GM18907 (cell line): ENCODE results near the gene PTPMT1.
A peak's percentile ranks its signal among the peaks of the same experiment; 100 is the strongest.
"Not testable (repeated sequence)": the region's sequence is repeated elsewhere in the genome, so short reads cannot be mapped to it uniquely, and the experiment has no call there.

Experiments
- ATAC-seq: cut with Tn5 transposase; IDR thresholded peaks from one replicate; pipeline ENCODE4 v1.9.1; 2021; ENCODE audit warnings: mild to moderate bottlenecking, moderate library complexity; ENCODE audit not compliant: unreplicated experiment

PTPMT1 gene, protein sequence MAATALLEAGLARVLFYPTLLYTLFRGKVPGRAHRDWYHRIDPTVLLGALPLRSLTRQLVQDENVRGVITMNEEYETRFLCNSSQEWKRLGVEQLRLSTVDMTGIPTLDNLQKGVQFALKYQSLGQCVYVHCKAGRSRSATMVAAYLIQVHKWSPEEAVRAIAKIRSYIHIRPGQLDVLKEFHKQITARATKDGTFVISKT

GRCh38 chr11:47565340-47566148, at the start of gene PTPMT1:
TSS of gene PTPMT1 (plus strand) at chr11:47565599. CDS start at chr11:47565623, 24 bp downstream.
- ATAC-seq, result peak; percentile 90

GRCh38 chr11:47516155-47516554, 49.2 kb upstream of the PTPMT1 start:
- ATAC-seq, result no peak

GRCh38 chr11:47516984-47517853, 48.2 kb upstream of the PTPMT1 start:
- no peak for ATAC-seq

- ATAC-seq, result no peak
These were observed 47.0 kb upstream of the PTPMT1 start for GRCh38 chr11:47518212-47518964.

- ATAC-seq, result peak; percentile 61
These were observed 41.7 kb upstream of the PTPMT1 start for GRCh38 chr11:47523490-47524225.

DNA sequence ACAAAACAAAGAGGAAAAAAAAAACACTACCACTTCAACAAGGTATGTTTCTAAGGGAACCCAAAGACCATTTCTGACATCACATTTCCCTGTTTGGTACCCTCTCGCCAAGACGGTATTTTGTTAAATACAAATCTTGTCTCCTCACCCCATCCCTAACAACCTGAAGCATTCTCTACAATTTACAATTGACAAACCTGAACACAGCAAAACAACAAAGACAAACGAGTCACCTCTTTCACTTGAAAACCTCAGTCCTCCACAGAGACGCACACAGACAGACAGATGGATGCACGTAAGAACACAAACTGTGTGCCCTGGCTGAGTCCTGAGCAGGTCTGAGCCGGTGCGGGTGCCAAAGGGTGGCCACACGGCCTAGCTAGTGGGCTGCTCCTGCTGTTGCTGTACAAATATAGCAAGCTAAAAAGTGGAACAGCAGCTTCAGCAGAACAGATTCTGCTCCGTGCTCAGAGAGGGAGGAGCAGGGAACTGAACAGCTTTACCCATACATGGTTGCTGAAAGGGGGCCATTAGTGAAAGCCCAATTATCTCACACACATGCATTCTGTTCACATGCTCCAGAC, 41.0 kb upstream of the PTPMT1 start:
- peak; percentile 7 for ATAC-seq

- ATAC-seq, result not testable (repeated sequence)
These were observed 39.4 kb upstream of the PTPMT1 start for GRCh38 chr11:47526032-47526431.

GRCh38 chr11:47527186-47527585, 38.2 kb upstream of the PTPMT1 start:
- ATAC-seq, result no peak

GRCh38 chr11:47529951-47530350, 35.4 kb upstream of the PTPMT1 start:
- ATAC-seq, result no peak

DNA sequence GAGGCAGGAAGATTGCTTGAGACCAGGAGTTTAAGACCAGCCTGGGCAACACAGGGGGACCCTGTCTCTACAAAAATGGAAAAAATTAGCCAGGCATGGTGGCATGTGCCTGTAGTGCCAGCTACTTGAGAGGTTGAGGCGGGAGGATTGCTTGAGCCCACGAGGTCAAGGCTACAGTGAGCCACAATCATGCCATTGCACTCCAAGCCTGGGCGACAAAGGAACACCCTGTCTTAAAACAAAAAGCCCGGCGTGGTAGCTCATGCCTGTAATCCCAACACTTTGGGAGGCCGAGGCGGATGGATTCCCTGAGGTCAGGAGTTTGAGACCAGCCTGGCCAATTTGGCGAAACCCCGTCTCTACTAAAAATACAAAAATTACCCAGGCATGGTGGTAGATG, 34.7 kb upstream of the PTPMT1 start:
- ATAC-seq, result not testable (repeated sequence)

GRCh38 chr11:47531666-47532065, 33.7 kb upstream of the PTPMT1 start:
- ATAC-seq, result no peak

DNA sequence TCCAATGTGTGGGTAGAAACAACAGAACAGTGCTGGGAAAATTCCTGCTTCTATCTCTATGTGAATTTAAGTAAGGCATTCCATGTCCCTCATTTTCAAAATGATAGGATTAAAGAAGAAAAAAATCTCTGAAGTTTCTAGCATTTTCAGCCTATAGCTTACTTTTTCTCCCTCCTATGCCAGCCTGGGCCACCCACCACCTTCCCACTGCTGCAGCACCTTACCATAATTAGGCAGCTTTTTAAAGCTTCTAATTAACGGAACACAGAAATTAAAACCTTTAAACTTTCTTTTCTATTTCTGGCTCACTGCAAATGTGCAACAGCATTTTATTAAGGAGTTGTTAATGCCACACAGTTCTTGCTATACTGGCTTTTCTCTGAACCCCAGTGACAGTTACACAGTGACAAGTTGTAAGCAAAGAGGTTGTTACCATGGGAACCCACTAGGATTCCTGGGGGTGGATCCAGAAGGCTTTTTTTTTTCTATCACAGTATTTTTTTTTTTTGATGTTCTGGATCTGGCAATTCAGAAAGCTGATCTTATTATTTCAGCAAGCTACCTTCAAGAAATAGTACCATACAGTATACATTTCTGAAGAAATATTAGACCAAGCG, 32.7 kb upstream of the PTPMT1 start:
- ATAC-seq, result no peak

- no peak for ATAC-seq
These were observed 31.7 kb upstream of the PTPMT1 start for GRCh38 chr11:47533690-47534151.

DNA sequence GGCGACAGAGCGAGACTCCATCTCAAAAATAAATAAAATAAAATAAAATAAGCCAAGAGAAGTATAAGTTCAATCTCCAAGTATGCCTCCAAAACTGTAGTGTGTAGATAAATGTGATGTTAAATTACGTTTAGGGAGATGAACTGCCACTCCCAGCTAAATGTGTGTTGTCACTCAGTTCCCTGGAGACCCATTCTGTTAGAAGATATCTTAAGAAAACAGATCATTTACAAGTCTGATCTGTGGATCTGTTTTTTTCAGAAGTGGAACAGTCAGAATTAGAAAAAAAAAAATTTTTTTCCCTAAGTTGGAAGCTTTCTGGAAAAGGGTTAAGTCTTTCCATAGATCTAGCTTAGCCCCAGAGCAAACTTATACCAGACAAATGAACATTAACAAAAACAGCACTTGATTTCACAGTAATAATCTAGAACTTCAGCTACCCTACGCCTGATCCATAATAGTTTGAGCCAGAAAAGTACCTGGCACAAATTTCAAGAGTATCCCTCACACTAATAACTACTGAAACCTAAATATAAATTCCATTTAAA, 30.6 kb upstream of the PTPMT1 start:
- no peak for ATAC-seq

GRCh38 chr11:47536915-47537314, 28.5 kb upstream of the PTPMT1 start:
- ATAC-seq, result no peak

GRCh38 chr11:47538741-47539565, 26.4 kb upstream of the PTPMT1 start:
- ATAC-seq, result no peak

GRCh38 chr11:47539681-47540039, 25.7 kb upstream of the PTPMT1 start:
- no peak for ATAC-seq

DNA sequence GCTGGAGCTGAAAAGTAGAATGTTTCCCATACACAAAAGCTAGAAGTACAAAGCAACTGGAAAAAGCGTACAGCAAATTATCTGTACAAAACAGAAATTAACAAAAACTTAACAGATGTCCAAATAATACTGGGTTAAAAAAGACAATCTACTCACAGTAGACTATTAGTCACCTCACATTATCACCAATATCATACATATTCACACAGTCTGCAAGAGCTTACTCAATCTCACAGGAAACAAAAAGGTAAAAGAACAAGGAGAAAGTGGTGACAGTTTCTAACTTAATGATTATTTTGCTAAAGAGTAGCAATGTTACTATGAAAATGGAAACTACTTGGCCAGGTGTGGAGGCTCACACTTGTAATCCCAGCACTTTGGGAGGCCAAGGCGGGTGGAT, 24.3 kb upstream of the PTPMT1 start:
- no peak for ATAC-seq
